Stimulated activated CD4-positive, alpha-beta T cell treated with anti-CD3 and anti-CD28 coated beads, Interleukin-12 subunit alpha, Interleukin-12 subunit beta, amount 100 ng/mL, for 24 hours (primary cell): Measurements from ENCODE around the gene GRWD1.

Experiments used
- DNase-seq, 2 experiments: peaks; one replicate each; pipeline ENCODE4 v3.0.0-alpha.2; 2020; ENCODE audit warnings: low read depth in 2 of 2

The GRWD1 gene

GRCh38 chr19:48497728-48498594 is 52.2 kb downstream of the GRWD1 start:
- no peak for DNase-seq

DNA sequence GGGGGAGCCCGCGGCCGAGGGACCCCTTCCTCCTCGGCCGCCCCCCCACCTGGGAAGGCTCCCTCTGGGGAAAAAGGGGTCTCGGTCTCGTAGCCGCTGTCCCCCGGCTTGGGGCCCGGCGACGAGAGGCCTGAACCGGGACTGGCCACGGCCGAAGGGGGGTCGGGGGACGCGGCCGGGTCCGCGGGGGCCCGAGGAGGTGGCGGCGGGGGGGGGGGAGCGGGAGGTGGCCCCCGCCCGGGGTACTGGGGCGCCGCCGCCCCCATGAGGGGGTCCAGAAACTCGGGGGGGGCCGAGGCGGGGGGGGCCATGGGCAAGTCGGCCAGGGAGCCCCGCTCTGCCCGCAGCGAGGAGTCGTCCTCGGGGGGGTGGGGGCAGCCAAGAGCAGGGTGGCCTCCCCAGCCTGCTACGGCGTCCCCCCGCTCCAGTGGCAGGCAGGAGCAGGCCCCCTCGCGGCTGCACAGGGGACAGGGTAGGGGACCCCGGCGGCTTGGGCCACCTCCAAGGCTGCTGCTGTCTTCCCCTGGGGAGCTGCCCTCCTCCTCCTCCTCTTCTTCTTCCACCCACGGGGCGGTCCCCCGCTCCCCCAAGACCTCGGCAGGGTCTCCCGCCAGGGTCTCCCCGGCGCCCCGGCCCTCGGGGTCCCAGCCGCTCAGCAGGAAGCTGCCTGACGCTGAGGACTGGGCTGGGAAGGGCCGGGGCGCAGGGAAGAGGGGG is 53.0 kb downstream of the GRWD1 start:
- no peak for DNase-seq

- DNase-seq = no peak
These were observed 53.7 kb downstream of the GRWD1 start for GRCh38 chr19:48499316-48500090.

DNA sequence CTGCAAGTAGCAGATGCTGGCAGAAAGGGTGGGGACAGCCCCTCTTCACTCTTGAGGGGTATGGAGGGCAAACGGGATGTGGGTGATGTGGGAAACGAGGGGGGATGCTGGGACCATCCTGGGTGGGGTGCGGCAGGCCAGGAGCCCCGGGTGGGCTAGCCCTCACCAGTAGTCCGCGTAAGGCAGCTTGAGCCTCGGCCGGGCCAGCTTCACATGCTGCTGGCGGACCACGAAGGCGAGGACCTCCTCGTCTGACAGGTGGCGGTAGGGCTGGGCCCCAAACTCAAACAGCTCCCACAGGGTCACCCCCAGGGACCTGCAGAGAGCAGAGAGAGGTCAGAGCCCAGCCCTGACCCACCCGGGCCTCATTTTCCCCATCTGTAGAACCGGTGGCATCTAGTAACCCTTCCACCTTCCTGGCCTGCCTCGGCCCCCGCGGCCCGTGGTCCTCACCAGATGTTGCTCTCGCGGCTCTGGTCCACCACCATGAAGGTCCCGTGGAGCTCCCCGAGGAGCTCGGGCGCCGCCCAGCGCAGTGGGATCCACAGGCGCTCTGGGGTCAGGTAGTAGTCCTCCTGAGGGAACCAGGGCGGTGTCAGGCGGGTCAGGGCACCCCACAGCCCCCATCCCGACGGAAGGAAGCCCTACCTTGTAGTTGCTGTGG is 55.2 kb downstream of the GRWD1 start:
- no peak for DNase-seq

DNA sequence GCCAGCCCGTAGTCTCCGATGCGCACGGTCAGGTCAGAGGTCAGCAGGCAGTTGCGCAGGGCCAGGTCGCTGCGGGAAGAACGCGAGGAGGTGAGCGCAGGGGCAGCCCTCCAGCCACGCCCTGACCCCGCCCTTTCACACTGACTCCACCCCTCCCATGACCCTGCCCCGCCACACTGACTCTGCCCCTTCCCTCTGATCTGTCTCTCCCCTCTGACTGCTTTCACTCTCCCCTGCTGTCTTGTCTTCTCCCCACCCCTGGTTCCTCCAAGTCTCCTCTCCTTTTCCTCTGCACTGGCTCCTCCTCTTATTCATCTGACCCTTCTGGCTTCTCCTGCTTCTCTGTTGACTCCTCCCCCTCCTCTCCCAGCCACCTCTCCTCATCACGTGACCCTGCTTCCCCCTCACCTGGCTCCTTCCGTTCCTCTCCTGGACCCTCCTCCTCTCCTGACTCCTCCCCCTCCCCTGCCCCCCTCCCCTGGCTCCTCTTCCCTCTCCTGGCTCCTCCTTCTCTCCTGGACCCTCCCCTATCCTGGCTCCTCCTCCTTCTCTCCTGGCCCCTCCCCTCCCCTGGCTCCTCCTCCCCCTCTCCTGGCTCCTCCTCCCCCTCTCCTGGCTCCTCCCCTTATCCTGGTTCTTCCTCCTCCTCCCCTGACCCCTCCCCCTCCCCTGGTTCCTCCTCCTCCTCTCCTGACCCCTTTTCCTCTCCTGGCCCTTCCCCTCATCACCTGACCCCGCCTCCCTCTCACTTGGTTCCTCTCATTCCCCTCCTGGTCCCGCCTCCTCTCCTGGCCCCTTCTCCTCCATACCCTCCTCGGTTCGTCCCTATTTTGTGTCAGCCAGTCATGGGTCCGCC is 55.9 kb downstream of the GRWD1 start:
- peak in 1 of 2 experiments; percentile 63 for DNase-seq

DNA sequence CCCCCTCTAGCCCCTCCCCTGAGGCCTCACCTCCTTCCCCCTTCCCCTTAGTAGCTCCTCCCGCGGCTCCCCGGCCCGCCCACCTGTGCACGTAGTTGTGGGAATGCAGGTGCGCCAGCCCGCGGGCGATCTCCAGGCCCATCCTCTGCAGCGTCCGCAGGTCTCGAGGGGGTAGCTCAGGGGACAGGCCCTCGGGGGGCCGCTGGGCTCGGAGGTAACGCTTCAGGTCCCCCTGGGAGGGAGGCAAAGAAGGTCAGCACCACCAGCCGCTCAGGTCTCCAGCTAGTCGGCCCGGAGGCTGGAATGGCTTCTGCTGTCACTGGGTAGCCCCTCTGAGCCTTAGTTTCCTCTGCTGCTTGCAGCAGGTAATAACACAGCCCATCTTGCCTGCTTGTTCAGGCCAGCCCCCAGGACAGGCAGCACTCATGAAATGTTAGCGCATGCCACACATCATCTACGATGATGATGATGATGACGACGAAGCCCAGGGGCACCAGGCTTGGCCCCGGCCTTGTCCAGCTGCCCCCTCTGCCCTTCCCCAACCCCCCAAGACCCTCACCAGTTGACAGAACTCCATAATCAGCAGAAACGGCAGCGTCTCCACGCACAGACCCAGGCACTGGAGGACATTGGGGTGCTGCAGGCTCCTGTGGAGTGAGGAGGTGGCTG is 56.7 kb downstream of the GRWD1 start:
- DNase-seq = no peak

- DNase-seq = no peak
These were observed 60.5 kb downstream of the GRWD1 start for GRCh38 chr19:48506138-48506733.
